Amygdala (tissue), 56 donors: Measurements from ENCODE around the gene NCKAP1.
"Not testable (repeated sequence)": the region's sequence is repeated elsewhere in the genome, so short reads cannot be mapped to it uniquely, and the experiment has no call there.

Source experiments
- DNase-seq, 56 donors: peaks; one replicate each; lab custom pipeline; 2025; lab: John Stamatoyannopoulos, UW

Gene NCKAP1

GRCh38 chr2:183010112-183010511 lies 28.1 kb downstream of the NCKAP1 start:
- no peak for DNase-seq

- DNase-seq, result no peak
These were observed 28.9 kb downstream of the NCKAP1 start for GRCh38 chr2:183009249-183009899.

GRCh38 chr2:183001948-183002347 lies 36.3 kb downstream of the NCKAP1 start:
- DNase-seq, result no peak

GRCh38 chr2:183000846-183001245 lies 37.4 kb downstream of the NCKAP1 start:
- no peak for DNase-seq

- DNase-seq, result no peak
These were observed 38.8 kb downstream of the NCKAP1 start for GRCh38 chr2:182999348-183000028.

GRCh38 chr2:182994228-182994912 lies 43.9 kb downstream of the NCKAP1 start:
- no peak for DNase-seq

- no peak for DNase-seq
These were observed 55.3 kb downstream of the NCKAP1 start for GRCh38 chr2:182982941-182983340.

GRCh38 chr2:182981475-182981874 lies 56.8 kb downstream of the NCKAP1 start:
- DNase-seq, result not testable (repeated sequence)

GRCh38 chr2:182980652-182981051 lies 57.6 kb downstream of the NCKAP1 start:
- no peak for DNase-seq

- DNase-seq, result no peak
These were observed 58.1 kb downstream of the NCKAP1 start for GRCh38 chr2:182980115-182980514.

- no peak for DNase-seq
These were observed 60.8 kb downstream of the NCKAP1 start for GRCh38 chr2:182977463-182977862.

GRCh38 chr2:182973441-182974352 lies 64.6 kb downstream of the NCKAP1 start:
- no peak for DNase-seq

- no peak for DNase-seq
These were observed 65.7 kb downstream of the NCKAP1 start for GRCh38 chr2:182972548-182972942.

GRCh38 chr2:182971820-182972547 lies 66.3 kb downstream of the NCKAP1 start:
- no peak for DNase-seq

- no peak for DNase-seq
These were observed 67.8 kb downstream of the NCKAP1 start for GRCh38 chr2:182970486-182970885.

- no peak for DNase-seq
These were observed 69.8 kb downstream of the NCKAP1 start for GRCh38 chr2:182968493-182968892.

GRCh38 chr2:182966356-182966755 lies 71.9 kb downstream of the NCKAP1 start:
- DNase-seq, result not testable (repeated sequence)

- no peak for DNase-seq
These were observed 75.6 kb downstream of the NCKAP1 start for GRCh38 chr2:182962641-182963040.

- DNase-seq, result not testable (repeated sequence)
These were observed 77.4 kb downstream of the NCKAP1 start for GRCh38 chr2:182960869-182961268.

- DNase-seq, result no peak
These were observed 83.5 kb downstream of the NCKAP1 start for GRCh38 chr2:182954789-182955188.
